ENCODE data around the gene TMCO4.
A peak's percentile ranks its signal among the peaks of the same experiment; 100 is the strongest.

The TMCO4 gene

DNA sequence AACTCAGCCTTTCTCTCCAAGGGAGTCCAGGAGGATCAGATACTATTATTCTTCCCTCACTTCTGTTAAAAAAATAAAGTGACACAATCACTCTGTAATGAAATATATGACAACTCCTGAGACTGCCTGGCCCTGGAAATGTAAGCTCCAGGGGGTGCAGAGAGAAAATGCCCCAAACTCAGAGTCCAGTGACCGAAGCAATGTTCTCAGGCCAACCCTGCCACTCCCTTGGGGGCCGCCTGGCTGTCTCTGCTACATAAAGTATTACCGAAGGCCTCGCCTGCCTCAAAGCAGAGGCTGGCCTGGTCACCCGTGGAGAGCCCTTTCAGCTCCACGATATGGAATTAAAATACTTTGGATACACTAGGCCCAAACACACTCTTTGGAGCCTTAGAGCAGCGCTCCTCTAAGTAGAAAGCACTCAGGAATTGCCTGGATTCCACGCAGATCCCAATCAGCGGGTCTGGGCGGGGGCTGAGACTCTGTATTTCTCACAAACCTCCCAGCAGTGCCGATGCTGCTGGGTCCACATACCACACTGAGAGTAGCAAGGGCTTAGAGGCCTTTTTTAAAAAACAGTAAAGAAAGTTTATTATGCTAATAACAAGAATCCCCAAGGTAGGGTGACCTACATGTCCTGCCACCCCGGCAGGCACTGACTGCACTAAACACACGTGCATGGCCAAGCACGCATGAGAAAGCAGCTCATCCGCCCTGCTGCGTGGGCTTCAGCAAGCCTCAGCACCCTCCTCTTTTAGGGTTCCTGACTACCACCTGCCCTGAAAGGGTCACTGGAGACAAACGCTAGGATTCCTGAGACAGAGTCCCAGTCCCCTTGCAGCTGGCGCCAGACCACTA is 31.1 kb downstream of the TMCO4 start:
- no peak for DNase-seq (ENCODE audit: low read depth)
- TF ChIP-seq, protein P1, sequence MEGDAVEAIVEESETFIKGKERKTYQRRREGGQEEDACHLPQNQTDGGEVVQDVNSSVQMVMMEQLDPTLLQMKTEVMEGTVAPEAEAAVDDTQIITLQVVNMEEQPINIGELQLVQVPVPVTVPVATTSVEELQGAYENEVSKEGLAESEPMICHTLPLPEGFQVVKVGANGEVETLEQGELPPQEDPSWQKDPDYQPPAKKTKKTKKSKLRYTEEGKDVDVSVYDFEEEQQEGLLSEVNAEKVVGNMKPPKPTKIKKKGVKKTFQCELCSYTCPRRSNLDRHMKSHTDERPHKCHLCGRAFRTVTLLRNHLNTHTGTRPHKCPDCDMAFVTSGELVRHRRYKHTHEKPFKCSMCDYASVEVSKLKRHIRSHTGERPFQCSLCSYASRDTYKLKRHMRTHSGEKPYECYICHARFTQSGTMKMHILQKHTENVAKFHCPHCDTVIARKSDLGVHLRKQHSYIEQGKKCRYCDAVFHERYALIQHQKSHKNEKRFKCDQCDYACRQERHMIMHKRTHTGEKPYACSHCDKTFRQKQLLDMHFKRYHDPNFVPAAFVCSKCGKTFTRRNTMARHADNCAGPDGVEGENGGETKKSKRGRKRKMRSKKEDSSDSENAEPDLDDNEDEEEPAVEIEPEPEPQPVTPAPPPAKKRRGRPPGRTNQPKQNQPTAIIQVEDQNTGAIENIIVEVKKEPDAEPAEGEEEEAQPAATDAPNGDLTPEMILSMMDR (conservative IDR thresholded peaks at IDR 0.05; ENCODE audit: low read depth, low read length): no peak
- H3K4me3 ChIP-seq (ENCODE audit: low read length): no peak overlapping the region

DNA sequence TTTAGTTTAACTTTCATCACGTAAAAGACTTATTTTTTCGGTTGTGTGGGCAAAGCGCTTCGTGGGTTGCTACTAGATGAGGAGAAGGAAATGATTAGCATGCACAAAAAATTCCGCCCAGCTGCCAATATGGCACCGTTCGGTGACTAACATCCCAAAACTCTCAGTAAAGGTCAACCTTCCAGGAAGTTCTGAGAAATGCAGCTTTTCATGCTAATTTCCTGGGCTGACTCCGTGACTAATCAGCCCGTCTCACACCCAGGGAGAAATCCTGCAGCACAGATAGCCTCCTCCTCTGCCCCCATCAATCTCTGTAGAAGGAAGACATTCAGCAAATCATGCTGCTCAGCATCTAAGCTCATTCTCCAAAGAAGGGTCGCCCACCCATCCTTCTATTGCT is 34.1 kb downstream of the TMCO4 start:
- DNase-seq (ENCODE audit: low read depth): peak; percentile 69
- no peak overlapping the region for H3K4me3 ChIP-seq (ENCODE audit: low read length)
- TF ChIP-seq, protein P1 (conservative IDR thresholded peaks at IDR 0.05; ENCODE audit: low read depth, low read length): no peak

DNA sequence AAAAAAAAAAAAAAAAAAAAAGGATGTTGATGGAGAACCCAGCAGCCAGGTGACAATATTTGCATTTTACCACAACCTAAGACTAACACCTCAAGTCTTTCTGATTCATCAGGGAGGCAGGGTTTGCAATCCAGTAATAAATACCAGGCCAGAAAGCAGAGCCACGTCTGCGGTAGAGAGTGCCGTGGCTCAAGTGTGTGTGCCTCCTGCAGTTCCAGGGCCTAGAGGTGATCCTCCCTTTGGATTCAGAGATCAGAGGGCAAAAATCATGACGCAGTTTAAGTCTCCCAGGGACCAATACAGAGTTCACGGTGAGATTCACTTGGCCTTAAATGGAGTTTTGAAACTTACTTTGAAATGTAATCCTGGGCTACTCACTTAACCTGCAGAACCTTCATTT is 34.9 kb downstream of the TMCO4 start:
- no peak for DNase-seq (ENCODE audit: low read depth)
- H3K4me3 ChIP-seq (ENCODE audit: low read length): no peak overlapping the region
- TF ChIP-seq, protein P1 (conservative IDR thresholded peaks at IDR 0.05; ENCODE audit: low read depth, low read length): no peak

DNA sequence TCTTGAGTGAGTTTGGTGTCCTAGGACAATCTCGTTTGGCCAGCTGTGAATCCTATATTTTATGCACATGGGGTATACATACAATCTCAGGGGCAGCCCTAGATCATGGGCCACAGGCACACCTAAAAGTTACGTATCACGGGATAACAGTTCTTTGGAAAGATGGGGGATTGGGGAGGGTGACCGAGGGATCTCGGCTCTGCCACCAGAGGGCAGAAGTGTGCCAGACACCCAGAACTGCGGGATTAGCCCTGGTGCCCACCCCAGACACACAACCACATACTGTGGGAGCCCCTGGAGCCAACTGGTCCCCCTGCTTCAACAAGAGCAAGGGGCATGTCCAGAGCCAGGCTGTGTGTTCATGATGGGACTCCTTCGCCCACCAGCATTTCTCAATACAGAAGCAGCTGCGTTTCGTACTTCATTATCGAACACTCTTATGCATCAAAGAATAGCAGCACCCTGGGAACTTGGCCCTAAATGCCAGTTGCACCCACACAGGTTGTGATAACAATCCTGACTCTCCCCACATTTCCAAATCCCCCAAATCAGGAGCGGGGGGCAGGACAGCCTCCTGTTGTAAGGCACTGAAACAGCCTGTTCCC is 37.4 kb downstream of the TMCO4 start:
- TF ChIP-seq, protein P1 (conservative IDR thresholded peaks at IDR 0.05; ENCODE audit: low read depth, low read length): peak; percentile 93

DNA sequence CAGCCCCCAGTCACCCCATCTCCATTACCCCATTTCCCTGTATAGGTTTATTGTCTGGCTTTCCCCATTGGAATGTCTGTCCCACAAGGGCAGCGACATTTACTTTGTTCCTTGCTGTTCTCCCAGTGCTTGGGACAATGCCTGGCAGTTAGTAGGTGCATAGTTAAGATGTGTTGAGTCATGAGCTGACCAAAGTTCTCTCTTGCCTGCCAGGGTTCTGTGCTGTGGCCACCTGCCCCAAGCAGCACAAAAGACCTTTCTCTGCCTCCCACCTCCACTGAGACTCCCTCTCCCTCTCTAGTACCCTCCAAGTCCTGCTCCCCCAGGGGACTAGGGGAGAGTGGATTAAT is 40.0 kb downstream of the TMCO4 start:
- H3K4me3 ChIP-seq (ENCODE audit: low read length): no peak overlapping the region
- no peak for DNase-seq (ENCODE audit: low read depth)
- TF ChIP-seq, protein P1 (conservative IDR thresholded peaks at IDR 0.05; ENCODE audit: low read depth, low read length): no peak

More for the DNA sequence above, 37.4 kb downstream of the TMCO4 start:
- no peak overlapping the region for H3K4me3 ChIP-seq (ENCODE audit: low read length)
- DNase-seq (ENCODE audit: low read depth): no peak

DNA sequence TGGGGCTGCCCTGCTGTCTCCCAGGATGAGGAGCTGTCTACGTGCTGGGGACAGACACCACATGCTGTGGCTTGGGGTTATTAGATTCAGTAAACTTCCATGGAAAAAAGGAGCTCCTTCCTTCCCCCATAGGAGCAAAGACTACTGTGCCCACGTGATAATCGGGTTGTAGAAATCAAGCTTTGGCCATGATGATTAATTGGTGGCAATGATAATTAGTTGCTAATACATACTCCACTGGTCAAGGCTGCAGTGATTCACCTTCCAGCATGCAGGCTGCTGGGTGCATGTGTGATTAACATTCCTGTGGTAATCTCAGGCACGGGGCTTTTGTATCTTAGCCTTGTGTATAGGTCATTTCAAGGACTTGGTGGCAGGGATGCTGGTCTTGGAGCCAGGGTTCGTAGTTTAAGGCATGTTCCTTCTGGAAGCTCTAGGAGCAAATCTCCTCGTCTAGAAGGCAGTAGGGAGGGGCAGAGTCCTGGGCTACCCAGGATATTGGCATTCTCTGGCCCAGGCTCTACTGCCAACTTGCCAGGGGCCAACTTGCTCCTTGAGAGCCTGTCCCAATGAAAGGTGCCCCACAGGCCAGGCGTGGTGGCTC is 41.4 kb downstream of the TMCO4 start:
- DNase-seq (ENCODE audit: low read depth): peak; percentile 85
- TF ChIP-seq, protein P1 (conservative IDR thresholded peaks at IDR 0.05; ENCODE audit: low read depth, low read length): no peak
- H3K4me3 ChIP-seq (ENCODE audit: low read length): no peak overlapping the region
